Measurements from ENCODE around the gene MT1E.

GRCh38 chr16:56625140-56625942 is at the start of gene MT1E:
- TF ChIP-seq EZH2 (optimal IDR thresholded peaks at IDR 0.05; ENCODE audit: low read depth, low read length) = no peak
- no peak for TF ChIP-seq CTCF (IDR thresholded peaks at IDR 0.05; ENCODE audit: low read length)
- TF ChIP-seq EZH2phosphoT487 (IDR thresholded peaks at IDR 0.05; ENCODE audit: low read length) = no peak
